Endothelial cell of umbilical vein (primary cell): ENCODE data around the gene LAMTOR2. TPM values are rescaled to one million over a fixed set of nuclear protein-coding genes. Genes with fewer than 3 reads are reported as not detected.

Experiments used
- BruUV-seq: library from RNA; stranded (reverse); fragments of 400-500 nt; replicated peaks from 2 replicates; lab custom pipeline; 2021; lab: Mats Ljungman, UMichigan
- CTCF ChIA-PET: fragments of 300-600, 350-600 bp; sonication (Branson Sonifier 250); formaldehyde crosslinking; loops from one replicate; lab custom pipeline; 2021; ENCODE audit warnings: antibody characterized with exemption, inconsistent platforms; lab: Charles Lee
- POLR2A ChIA-PET: fragments of 300-600, 350-600 bp; sonication (Branson Sonifier 250); formaldehyde crosslinking; loops from one replicate; lab custom pipeline; 2021; ENCODE audit warnings: antibody characterized with exemption, inconsistent platforms; lab: Charles Lee
- DNase-seq: peaks from one replicate; pipeline ENCODE4 v3.0.0-alpha.2; 2011; ENCODE audit warnings: low read depth, low spot score
- FAIRE-seq: peaks from 2 replicates; lab custom pipeline; 2011; peaks lifted over from hg19 to GRCh38; lab: Jason Lieb, UNC
- H2AFZ ChIP-seq: 2 replicates; pipeline ENCODE4 v1.6.0; 2012; ENCODE audit warnings: low read depth, low read length, control low read depth, inconsistent platforms
- H3K27ac ChIP-seq: 2 replicates; pipeline ENCODE4 v1.5.1; 2011; ENCODE audit warnings: low read depth, mild to moderate bottlenecking, control low read depth, low read length, moderate library complexity; ENCODE audit not compliant: insufficient read depth
- H3K27me3 ChIP-seq, 2 experiments: 2 replicates each; pipeline versions ENCODE4 v1.6.0 to v1.6.1; 2011; ENCODE audit warnings: low read length in 2 of 2, mixed read lengths in 1 of 2; ENCODE audit not compliant: control insufficient read depth in 2 of 2, insufficient read depth in 2 of 2
- H3K36me3 ChIP-seq, 2 experiments: 2 replicates in 1 of 2; 3 replicates in 1 of 2; pipeline ENCODE4 v1.5.1; 2011; ENCODE audit warnings: low read length in 2 of 2, mild to moderate bottlenecking in 1 of 2, moderate library complexity in 1 of 2; ENCODE audit not compliant: control insufficient read depth in 2 of 2, insufficient read depth in 2 of 2; ENCODE audit errors: extremely low read depth in 1 of 2
- H3K4me1 ChIP-seq: 3 replicates; pipeline ENCODE4 v1.5.1; 2011; ENCODE audit warnings: mild to moderate bottlenecking, low read length; ENCODE audit not compliant: control insufficient read depth, insufficient read depth; ENCODE audit errors: extremely low read depth
- H3K4me2 ChIP-seq: 2 replicates; pipeline ENCODE4 v1.6.1; 2011; ENCODE audit warnings: low read length, control low read depth, mixed read lengths; ENCODE audit not compliant: insufficient read depth
- H3K4me3 ChIP-seq, 3 experiments: fragments of 200-600 bp in 1 of 3; sonication (generic), shearing (Covaris generic) in 1 of 3; replicated peaks in 1 of 3; 2 replicates each; pipeline ENCODE4 v1.5.1; 2011 to 2016; ENCODE audit warnings: control low read depth in 3 of 3, low read length in 3 of 3, mild to moderate bottlenecking in 2 of 3, inconsistent platforms in 1 of 3, low read depth in 1 of 3, moderate library complexity in 1 of 3; ENCODE audit not compliant: insufficient read depth in 1 of 3
- H3K79me2 ChIP-seq: 2 replicates; pipeline ENCODE4 v1.6.0; 2012; ENCODE audit warnings: low read length, inconsistent platforms; ENCODE audit not compliant: control insufficient read depth, insufficient read depth
- H3K9ac ChIP-seq: replicated peaks from 2 replicates; pipeline ENCODE3; 2011; ENCODE audit warnings: low read length, control low read depth; ENCODE audit not compliant: insufficient read depth; ENCODE audit errors: extremely low read depth
- H3K9me1 ChIP-seq: replicated peaks from 3 replicates; pipeline ENCODE4 v1.6.0; 2011; ENCODE audit warnings: mild to moderate bottlenecking, low read length; ENCODE audit not compliant: control insufficient read depth, insufficient read depth; ENCODE audit errors: extremely low read depth
- H3K9me3 ChIP-seq: replicated peaks from 2 replicates; pipeline ENCODE4 v1.5.1; 2012; ENCODE audit warnings: low read length, inconsistent platforms; ENCODE audit not compliant: control insufficient read depth, insufficient read depth
- H4K20me1 ChIP-seq: replicated peaks from 2 replicates; pipeline ENCODE3; 2011; ENCODE audit warnings: mild to moderate bottlenecking, low read length; ENCODE audit not compliant: control insufficient read depth, insufficient read depth; ENCODE audit errors: extremely low read depth
- CTCF ChIP-seq, 2 donors: IDR thresholded peaks; 1 replicate in 1 of 2; 2 replicates in 1 of 2; pipeline ENCODE4 v1.5.1; 2011; ENCODE audit warnings: low read length in 2 of 2, mild to moderate bottlenecking in 2 of 2, moderate library complexity in 2 of 2, control low read depth in 1 of 2, inconsistent platforms in 1 of 2, low read depth in 1 of 2; ENCODE audit not compliant: insufficient read depth in 1 of 2; ENCODE audit errors: extremely low read depth in 1 of 2
- EZH2 ChIP-seq: IDR thresholded peaks from 2 replicates; pipeline ENCODE4 v1.6.1; 2012; ENCODE audit warnings: borderline replicate concordance, low read depth, mild to moderate bottlenecking, moderate library complexity, low read length, inconsistent platforms; ENCODE audit not compliant: severe bottlenecking
- FOS ChIP-seq: IDR thresholded peaks from 2 replicates; pipeline ENCODE4 v1.6.1; 2011; ENCODE audit warnings: mild to moderate bottlenecking, low read length, moderate library complexity, borderline replicate concordance; ENCODE audit not compliant: insufficient read depth
- GATA2 ChIP-seq: IDR thresholded peaks from 2 replicates; pipeline ENCODE4 v1.7.0; 2011; ENCODE audit warnings: low read depth, mild to moderate bottlenecking, moderate library complexity, mixed read lengths, low read length; ENCODE audit not compliant: insufficient read length, insufficient read depth
- JUN ChIP-seq: IDR thresholded peaks from 2 replicates; pipeline ENCODE4 v1.6.1; 2011; ENCODE audit warnings: borderline replicate concordance, low read depth; ENCODE audit not compliant: insufficient read length, insufficient read depth
- MAX ChIP-seq: IDR thresholded peaks from 2 replicates; pipeline ENCODE4 v1.6.1; 2011; ENCODE audit not compliant: insufficient read depth, insufficient read length
- MYC ChIP-seq: IDR thresholded peaks from one replicate; pipeline ENCODE4 v1.6.1; 2011; ENCODE audit warnings: mild to moderate bottlenecking, low read depth, low read length
- POLR2A ChIP-seq: IDR thresholded peaks from 2 replicates; pipeline ENCODE4 v1.6.1; 2012; ENCODE audit warnings: low read depth, mild to moderate bottlenecking, control low read depth, low read length
- POLR2AphosphoS5 ChIP-seq: IDR thresholded peaks from 2 replicates; pipeline ENCODE4 v1.6.1; 2012; ENCODE audit warnings: low read depth, mild to moderate bottlenecking, control low read depth, low read length, moderate library complexity; ENCODE audit not compliant: insufficient read depth
- dilution Hi-C: fragments of 300-500 bp; cut with MboI; formaldehyde crosslinking; loops from one replicate; pipeline ENCODE4 v1.15.0; 2019; ENCODE audit warnings: low sequenced_read_pairs; ENCODE audit not compliant: extremely low pct_ligation_motif_present
- intact Hi-C: fragments of 100-400 bp; cut with micrococcal nuclease; formaldehyde crosslinking; loops from one replicate; pipeline ENCODE4 v1.10.0; 2022
- polyA plus RNA-seq, 4 experiments: library from polyadenylated mRNA; depleted of rRNA in 3 of 4; stranded (reverse) in 3 of 4; unstranded in 1 of 4; fragments of >200 nt; gene quantifications; 2 replicates each; pipeline versions ENCODE4 v1.2.1 to v1.2.3, GENCODE V29; 2011 to 2012; ENCODE audit warnings: missing spikeins in 1 of 4
- total RNA-seq: library from RNA; stranded (reverse); gene quantifications from 2 replicates; pipeline ENCODE4 v1.2.3, GENCODE V29; 2021

LAMTOR2 gene
- total and polyA plus RNA-seq, 2 donors (not counting 3 experiments of a cell fraction or from before 2014, with no cell fraction given): 77.7 to 136 TPM

DNA sequence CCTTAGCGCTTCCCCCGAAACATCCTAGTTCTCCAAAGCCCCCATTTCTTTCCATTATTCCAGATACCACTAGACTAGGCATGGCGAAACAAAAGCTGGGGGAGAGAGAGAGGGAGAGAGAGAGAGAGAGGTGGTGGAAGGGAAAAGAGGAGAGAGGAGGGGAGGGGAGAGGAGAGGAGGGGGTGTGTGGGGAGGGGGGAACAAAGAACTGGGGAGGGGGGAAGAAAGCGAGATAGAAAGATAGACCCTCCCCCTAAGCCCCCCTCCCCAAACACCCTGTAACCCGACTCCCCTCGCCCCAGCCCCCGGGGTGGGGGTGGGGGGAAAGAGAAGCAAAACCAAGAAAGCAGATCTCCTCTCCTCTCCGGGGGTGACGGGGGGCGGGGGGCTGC is 27.3 kb downstream of the LAMTOR2 start:
- no TSS peak for BruUV-seq
- H3K27me3 ChIP-seq: no peaks in the 10 kb centered on the region
- dilution Hi-C loops (no loop called here), intact Hi-C loops (loop anchor here (1.0 to 10.0 kb wide), 2 partner anchors 28 to 253 kb away; partner anchors contain the start of genes CCT3, LAMTOR2 and TSACC)
- H2AFZ ChIP-seq: no peak overlapping the region
- CTCF ChIA-PET: interaction anchor here (0.8 to 2.7 kb wide), 7 partner anchors 15 to 144 kb away, joined by 3 to 11 read pairs (median 5); partner anchors contain the start of gene UBQLN4
- peak overlapping the region; percentile 51 to 97 (median 79) for H3K4me3 ChIP-seq
- H3K4me2 ChIP-seq: peak overlapping the region; percentile 56
- no peaks in the 10 kb centered on the region for H3K9me1 ChIP-seq
- TF ChIP-seq CTCF (IDR thresholded peaks at IDR 0.05; ENCODE audit: extremely low read depth in 1 of 2, insufficient read depth in 1 of 2, low read depth in 1 of 2, low read length in 2 of 2): no peak
- TF ChIP-seq POLR2A: no peak
- no peak for TF ChIP-seq POLR2AphosphoS5
- TF ChIP-seq JUN: no peak
- TF ChIP-seq MYC: no peak
- TF ChIP-seq FOS: no peak
- no peak for TF ChIP-seq EZH2
- TF ChIP-seq GATA2: no peak
- no peak for TF ChIP-seq MAX
- H3K36me3 ChIP-seq: peaks cover 7 to 9% of the 10 kb centered on the region in 2 experiments
- POLR2A ChIA-PET: no interaction called here
- H3K27ac ChIP-seq: no peak overlapping the region
- peaks cover 28% of the 10 kb centered on the region for H3K4me1 ChIP-seq
- H3K79me2 ChIP-seq: peaks cover 42% of the 10 kb centered on the region
- peak overlapping the region; percentile 66 for H3K9ac ChIP-seq
- DNase-seq (no peak), FAIRE-seq (no peak)
- H3K9me3 ChIP-seq: no peaks in the 10 kb centered on the region
- H4K20me1 ChIP-seq: no peaks in the 10 kb centered on the region
